CD4-positive, alpha-beta memory T cell (primary cell): Measurements from ENCODE around the gene SFN. TPM values are rescaled to one million over a fixed set of nuclear protein-coding genes. Genes with fewer than 3 reads are reported as not detected.
A peak's percentile ranks its signal among the peaks of the same experiment; 100 is the strongest.

Experiments used
- CTCF ChIA-PET: fragments of 350-600 bp; sonication (Branson Sonifier 250); formaldehyde crosslinking; loops from one replicate; lab custom pipeline; 2021; ENCODE audit warnings: inconsistent platforms; ENCODE audit not compliant: partially characterized antibody; lab: Charles Lee
- POLR2A ChIA-PET: fragments of 350-600 bp; sonication (Branson Sonifier 250); formaldehyde crosslinking; loops from one replicate; lab custom pipeline; 2021; ENCODE audit not compliant: partially characterized antibody; lab: Charles Lee
- DNase-seq, 5 donors: peaks; one replicate each; pipeline versions ENCODE4 v3.0.0 to v3.0.0-alpha.2; 2020 to 2022; ENCODE audit warnings: mixed read lengths in 1 of 5
- H3K27ac ChIP-seq: one replicate; pipeline ENCODE4 v1.7.0; 2013; ENCODE audit warnings: low read depth, low read length
- H3K27me3 ChIP-seq: 2 replicates; pipeline ENCODE4 v1.7.0; 2013; ENCODE audit warnings: mild to moderate bottlenecking, low read length, moderate library complexity; ENCODE audit not compliant: insufficient read depth
- H3K36me3 ChIP-seq: 2 replicates; pipeline ENCODE4 v1.7.0; 2013; ENCODE audit warnings: mild to moderate bottlenecking, low read length, moderate library complexity; ENCODE audit not compliant: insufficient read depth
- H3K4me1 ChIP-seq: 2 replicates; pipeline ENCODE4 v1.7.0; 2013; ENCODE audit warnings: mild to moderate bottlenecking, low read length, moderate library complexity; ENCODE audit not compliant: insufficient read depth
- H3K4me3 ChIP-seq, 2 donors: one replicate each; pipeline ENCODE4 v1.7.0; 2013; ENCODE audit warnings: low read length in 2 of 2, mild to moderate bottlenecking in 1 of 2
- H3K9me3 ChIP-seq, 2 donors: one replicate each; pipeline ENCODE4 v1.7.0; 2013; ENCODE audit warnings: low read length in 2 of 2, control low read depth in 1 of 2; ENCODE audit not compliant: control insufficient read depth in 1 of 2
- H3K27ac Mint-ChIP-seq, 7 donors: one replicate each; pipeline ENCODE4 v1.8.0; 2020 to 2021; ENCODE audit warnings: mixed read lengths in 7 of 7, mild to moderate bottlenecking in 6 of 7, inconsistent platforms in 3 of 7, moderate library complexity in 3 of 7
- H3K27me3 Mint-ChIP-seq, 2 donors: one replicate each; pipeline ENCODE4 v1.8.0; 2020 to 2021; ENCODE audit warnings: mixed read lengths in 2 of 2
- H3K36me3 Mint-ChIP-seq, 2 donors: one replicate each; pipeline ENCODE4 v1.8.0; 2020 to 2021; ENCODE audit warnings: mixed read lengths in 2 of 2, inconsistent platforms in 1 of 2, mild to moderate bottlenecking in 1 of 2
- H3K4me1 Mint-ChIP-seq, 4 donors: one replicate each; pipeline ENCODE4 v1.8.0; 2020 to 2021; ENCODE audit warnings: mixed read lengths in 4 of 4, mild to moderate bottlenecking in 1 of 4
- H3K4me3 Mint-ChIP-seq, 8 donors: one replicate each; pipeline ENCODE4 v1.8.0; 2020 to 2021; ENCODE audit warnings: mixed read lengths in 8 of 8, mild to moderate bottlenecking in 7 of 8, moderate library complexity in 6 of 8, inconsistent platforms in 3 of 8
- H3K9me3 Mint-ChIP-seq, 8 donors: one replicate each; pipeline ENCODE4 v1.8.0; 2020 to 2021; ENCODE audit warnings: mixed read lengths in 8 of 8, mild to moderate bottlenecking in 5 of 8, inconsistent platforms in 3 of 8, moderate library complexity in 1 of 8
- intact Hi-C: fragments of 100-400 bp; cut with micrococcal nuclease; formaldehyde crosslinking; loops from one replicate; pipeline ENCODE4 v1.15.1; 2023
- polyA plus RNA-seq, 2 donors: library from polyadenylated mRNA; unstranded; fragments of 300-500 nt; fragmentation: Illumina TruSeq; gene quantifications; one replicate each; pipeline ENCODE4 v1.2.3, GENCODE V29; 2021
- total RNA-seq, 2 experiments: library from RNA; stranded (reverse); gene quantifications; one replicate each; pipeline ENCODE4 v1.2.3, GENCODE V29; 2021

The SFN gene
- total RNA-seq, result under 1 TPM; 0.76 to 0.83 TPM
- not detected for polyA plus RNA-seq

DNA sequence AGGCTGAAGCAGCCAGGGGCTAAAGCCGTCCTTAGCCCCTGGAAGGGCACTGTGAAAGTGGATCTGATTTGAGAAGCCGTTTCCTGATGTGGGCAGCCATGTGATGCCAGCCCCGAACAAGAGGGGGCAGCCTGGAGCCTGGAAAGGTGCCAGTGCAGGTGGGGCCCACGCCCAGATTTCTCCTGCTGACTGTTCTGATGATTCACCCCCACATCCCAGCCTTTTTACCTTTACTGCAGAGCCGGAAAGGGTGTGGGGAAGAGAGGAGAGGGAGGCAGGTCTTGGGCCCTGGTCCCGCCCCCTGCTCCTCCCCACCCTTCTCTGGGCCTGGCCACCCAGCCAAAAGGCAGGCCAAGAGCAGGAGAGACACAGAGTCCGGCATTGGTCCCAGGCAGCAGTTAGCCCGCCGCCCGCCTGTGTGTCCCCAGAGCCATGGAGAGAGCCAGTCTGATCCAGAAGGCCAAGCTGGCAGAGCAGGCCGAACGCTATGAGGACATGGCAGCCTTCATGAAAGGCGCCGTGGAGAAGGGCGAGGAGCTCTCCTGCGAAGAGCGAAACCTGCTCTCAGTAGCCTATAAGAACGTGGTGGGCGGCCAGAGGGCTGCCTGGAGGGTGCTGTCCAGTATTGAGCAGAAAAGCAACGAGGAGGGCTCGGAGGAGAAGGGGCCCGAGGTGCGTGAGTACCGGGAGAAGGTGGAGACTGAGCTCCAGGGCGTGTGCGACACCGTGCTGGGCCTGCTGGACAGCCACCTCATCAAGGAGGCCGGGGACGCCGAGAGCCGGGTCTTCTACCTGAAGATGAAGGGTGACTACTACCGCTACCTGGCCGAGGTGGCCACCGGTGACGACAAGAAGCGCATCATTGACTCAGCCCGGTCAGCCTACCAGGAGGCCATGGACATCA lies at the start of gene SFN:
Gene SFN, plus strand, starts transcription at position 369 of the 904 bp plus-strand sequence. Its CDS starts 64 bp downstream, at position 433.
- H3K4me3 Mint-ChIP-seq, result peak within 1 kb of the TSS; percentile 93 to 99 (median 96)
- Histone ChIP-seq H3K4me1 (peaks cover 30% of the 10 kb centered on the region), H3K9me3 (no peaks in the 10 kb centered on the region), H3K36me3 (peaks cover 3% of the 10 kb centered on the region), H3K27me3 (no peaks in the 10 kb centered on the region), H3K4me3 (peak within 1 kb of the TSS; percentile 63 to 91), H3K27ac (peak within 1 kb of the TSS; percentile 75)
- POLR2A ChIA-PET, result interaction anchor here (0.8 to 4.0 kb wide), 2 partner anchors 27 to 75 kb away, joined by 3 to 31 read pairs; partner anchors contain the start of genes GPN2 and PIGV
- no peaks in the 10 kb centered on the region for H3K36me3 Mint-ChIP-seq
- no peaks in the 10 kb centered on the region for H3K9me3 Mint-ChIP-seq
- intact Hi-C loops, result no loop called here
- CTCF ChIA-PET, result interaction anchor here (0.6 to 1.9 kb wide), 2 partner anchors 42 to 146 kb away, joined by 4 to 5 read pairs; no protein-coding TSS in a partner anchor
- peak; percentile 34 to 67 (median 41) for DNase-seq
- peak within 1 kb of the TSS; percentile 77 to 97 (median 89) for H3K27ac Mint-ChIP-seq
- peaks cover 8 to 31% (median 23%) of the 10 kb centered on the region in 4 donors for H3K4me1 Mint-ChIP-seq
- no peaks in the 10 kb centered on the region for H3K27me3 Mint-ChIP-seq

DNA sequence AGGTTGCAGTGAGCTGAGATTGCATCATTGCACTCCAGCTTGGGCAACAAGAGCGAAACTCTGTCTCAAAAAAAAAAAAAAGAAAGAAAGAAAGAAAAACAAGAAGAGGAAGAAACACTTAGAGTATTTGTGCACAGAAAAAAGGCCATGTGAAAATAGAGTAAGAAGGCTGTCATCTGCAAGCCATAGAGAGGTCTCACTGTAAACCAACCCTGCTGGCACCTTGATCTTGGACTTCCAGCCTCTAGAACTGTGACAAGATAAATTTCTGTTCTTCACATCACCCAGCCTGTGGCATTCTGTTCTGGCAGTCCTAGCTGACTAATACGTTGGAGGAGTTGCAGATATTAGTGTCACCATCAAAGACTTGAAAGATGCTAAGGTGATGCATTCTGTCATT lies 48.6 kb upstream of the SFN start:
- no peaks in the 10 kb centered on the region for H3K36me3 ChIP-seq
- Mint-ChIP-seq H3K27me3 (no peaks in the 10 kb centered on the region), H3K9me3 (no peaks in the 10 kb centered on the region), H3K27ac (no peak overlapping the region), H3K4me3 (no peak overlapping the region), H3K4me1 (peaks cover 3 to 12% (median 8%) of the 10 kb centered on the region in 4 donors), H3K36me3 (no peaks in the 10 kb centered on the region)
- H3K27ac ChIP-seq, result no peak overlapping the region
- H3K9me3 ChIP-seq, result no peaks in the 10 kb centered on the region
- intact Hi-C loops, result no loop called here
- no peak for DNase-seq
- H3K4me1 ChIP-seq, result no peaks in the 10 kb centered on the region
- no peak overlapping the region for H3K4me3 ChIP-seq
- ChIA-PET POLR2A (no interaction called here), CTCF (no interaction called here)
- H3K27me3 ChIP-seq, result no peaks in the 10 kb centered on the region

DNA sequence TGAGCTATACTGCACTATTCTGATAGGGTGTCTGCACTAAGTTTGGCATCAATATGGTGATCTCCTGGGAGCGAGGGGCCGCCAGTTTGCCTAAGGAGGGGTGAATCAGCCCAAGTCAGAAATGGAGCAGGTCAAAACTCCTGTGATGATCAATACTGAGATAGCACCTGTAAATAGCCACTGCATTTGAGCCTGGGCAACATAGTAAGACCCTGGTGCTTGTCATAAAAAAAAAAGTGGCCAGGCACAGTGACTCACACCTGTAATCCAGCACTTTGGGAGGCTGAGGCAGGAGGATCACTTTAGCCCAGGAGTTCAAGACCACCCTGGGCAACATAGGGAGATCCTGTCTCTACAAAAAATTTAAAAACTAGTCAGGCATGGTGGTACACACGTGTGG lies 48.1 kb upstream of the SFN start:
- POLR2A ChIA-PET, result no interaction called here
- intact Hi-C loops, result no loop called here

DNA sequence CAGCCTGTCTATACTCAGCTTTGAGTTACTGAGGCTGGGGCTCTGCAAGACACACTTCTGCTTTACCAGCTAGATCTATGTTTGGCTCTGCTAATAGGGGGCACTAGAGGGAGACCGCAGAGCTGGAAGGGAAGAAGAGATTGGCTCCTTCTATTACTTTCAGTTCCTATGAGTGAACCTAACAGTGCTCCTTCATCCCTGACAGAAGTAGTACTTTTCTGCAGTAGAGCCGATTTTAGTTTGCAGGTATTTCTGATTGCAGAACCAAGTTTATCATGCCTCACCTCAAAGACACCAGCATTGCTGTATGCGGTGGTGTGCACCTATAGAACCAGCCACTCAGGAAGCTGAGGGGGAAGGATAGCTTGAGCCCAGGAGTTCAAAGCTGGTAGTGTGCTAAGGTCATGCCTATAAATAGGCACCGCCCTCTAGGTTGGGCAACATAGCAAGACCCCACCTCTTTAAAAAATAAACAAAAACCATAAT lies 42.1 kb upstream of the SFN start:
- Mint-ChIP-seq H3K4me3 (peak overlapping the region; percentile 79 to 87 (median 84)), H3K27me3 (no peaks in the 10 kb centered on the region), H3K27ac (peak overlapping the region; percentile 87 to 94 (median 92)), H3K9me3 (no peaks in the 10 kb centered on the region), H3K36me3 (no peaks in the 10 kb centered on the region), H3K4me1 (peaks cover 15 to 36% (median 27%) of the 10 kb centered on the region in 4 donors)
- Histone ChIP-seq H3K27me3 (no peaks in the 10 kb centered on the region), H3K36me3 (no peaks in the 10 kb centered on the region), H3K4me1 (peaks cover 25% of the 10 kb centered on the region), H3K9me3 (no peaks in the 10 kb centered on the region), H3K4me3 (peak overlapping the region in 1 of 2 donors; percentile 42), H3K27ac (peak overlapping the region; percentile 43)
- CTCF ChIA-PET, result interaction anchor here (0.6 to 8.3 kb wide), 32 partner anchors 10 to 368 kb away, joined by 3 to 184 read pairs (median 5); partner anchors contain the start of gene SFN
- intact Hi-C loops, result loop anchor here (1.0 kb wide), 1 partner anchor 12 kb away; no protein-coding TSS in a partner anchor
- POLR2A ChIA-PET, result interaction anchor here (0.6 to 2.4 kb wide), 14 partner anchors 11 to 319 kb away, joined by 3 to 55 read pairs (median 5); partner anchors contain the start of genes GPATCH3, GPN2 and PIGV
- DNase-seq, result peak; percentile 53 to 60 (median 57)

More for the DNA sequence above, 48.1 kb upstream of the SFN start:
- H3K4me3 Mint-ChIP-seq, result no peak overlapping the region
- Histone ChIP-seq H3K4me3 (no peak overlapping the region), H3K36me3 (no peaks in the 10 kb centered on the region), H3K27ac (no peak overlapping the region), H3K9me3 (no peaks in the 10 kb centered on the region), H3K4me1 (no peaks in the 10 kb centered on the region), H3K27me3 (no peaks in the 10 kb centered on the region)
- no peaks in the 10 kb centered on the region for H3K9me3 Mint-ChIP-seq
- CTCF ChIA-PET, result no interaction called here
- no peak overlapping the region for H3K27ac Mint-ChIP-seq
- no peak for DNase-seq
- H3K27me3 Mint-ChIP-seq, result no peaks in the 10 kb centered on the region
- no peaks in the 10 kb centered on the region for H3K36me3 Mint-ChIP-seq
- peaks cover 3 to 12% (median 8%) of the 10 kb centered on the region in 4 donors for H3K4me1 Mint-ChIP-seq

DNA sequence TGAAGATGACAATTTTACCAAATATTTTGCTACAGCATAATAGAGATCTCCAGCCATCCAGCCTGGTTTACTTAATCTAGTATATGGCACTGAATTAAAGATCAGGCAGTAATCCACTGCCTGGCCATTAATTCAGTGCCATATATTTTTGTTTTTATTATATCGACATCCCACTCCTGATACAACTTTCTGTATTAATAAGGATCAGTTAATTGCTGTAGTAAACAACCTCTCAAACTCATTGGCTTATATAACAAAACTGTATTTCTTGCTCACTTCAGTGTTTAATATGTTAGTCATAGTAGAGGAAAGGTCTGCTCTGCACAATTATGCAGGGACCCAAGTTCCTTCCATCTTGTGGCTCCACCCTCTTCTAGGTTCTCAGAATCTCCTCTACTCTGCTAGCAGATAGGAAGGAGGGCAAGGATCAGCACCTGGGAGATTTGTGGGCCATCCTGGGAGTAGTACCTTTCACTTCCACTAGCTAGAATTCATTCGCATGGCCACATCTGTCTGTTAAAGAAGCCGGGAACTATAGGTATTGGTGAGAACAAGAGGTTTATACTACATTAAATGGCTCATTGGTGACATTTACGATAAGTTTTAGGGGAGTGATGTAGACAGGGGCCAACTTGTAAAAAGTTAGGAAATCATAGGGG lies 40.1 kb upstream of the SFN start:
- H3K4me3 Mint-ChIP-seq, result no peak overlapping the region
- H3K4me1 Mint-ChIP-seq, result peaks cover 25 to 50% (median 36%) of the 10 kb centered on the region in 4 donors
- ChIA-PET POLR2A (interaction anchor here (1.4 to 3.2 kb wide), 2 partner anchors 10 to 13 kb away, joined by 6 to 20 read pairs; no protein-coding TSS in a partner anchor), CTCF (interaction anchor here (0.7 to 8.3 kb wide), 7 partner anchors 12 to 476 kb away, joined by 3 to 184 read pairs (median 6); no protein-coding TSS in a partner anchor)
- peaks cover 0 to 6% of the 10 kb centered on the region in 2 donors for H3K36me3 Mint-ChIP-seq
- no peaks in the 10 kb centered on the region for H3K36me3 ChIP-seq
- H3K27ac Mint-ChIP-seq, result peak overlapping the region in 5 of 7 donors; percentile 24 to 83 (median 68)
- intact Hi-C loops, result no loop called here
- no peaks in the 10 kb centered on the region for H3K27me3 Mint-ChIP-seq
- no peak overlapping the region for H3K4me3 ChIP-seq
- H3K9me3 ChIP-seq, result no peaks in the 10 kb centered on the region
- peaks cover 37% of the 10 kb centered on the region for H3K4me1 ChIP-seq
- H3K9me3 Mint-ChIP-seq, result peaks cover 0 to 2% (median 0%) of the 10 kb centered on the region in 8 donors
- no peaks in the 10 kb centered on the region for H3K27me3 ChIP-seq
- no peak for DNase-seq
- H3K27ac ChIP-seq, result no peak overlapping the region

DNA sequence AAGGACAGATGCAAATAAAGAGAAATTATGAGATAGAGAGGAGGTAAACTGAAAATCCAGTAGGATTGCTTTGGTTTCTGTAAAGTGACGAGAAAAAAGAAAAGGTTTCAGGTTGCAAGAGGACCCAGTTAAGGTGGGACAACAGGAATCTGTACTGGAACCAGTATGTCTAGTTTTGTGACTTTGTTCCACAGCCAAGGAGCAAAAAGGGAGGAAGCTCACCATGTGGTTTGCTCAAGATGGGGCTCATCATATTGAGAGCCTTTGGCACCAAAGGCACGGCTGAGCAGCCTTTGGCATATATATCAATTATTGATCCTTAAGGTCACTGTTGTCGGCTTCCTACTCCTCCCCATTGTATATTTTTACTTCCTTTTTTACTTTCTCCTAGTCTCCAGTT lies 38.2 kb upstream of the SFN start:
- POLR2A ChIA-PET, result interaction anchor here (2.0 to 3.2 kb wide), 2 partner anchors 8 to 37 kb away, joined by 5 to 20 read pairs; partner anchors contain the start of gene PIGV

More for the DNA sequence above, 38.2 kb upstream of the SFN start:
- Mint-ChIP-seq H3K36me3 (peaks cover 0 to 17% of the 10 kb centered on the region in 2 donors), H3K9me3 (peaks cover 0 to 2% (median 0%) of the 10 kb centered on the region in 8 donors), H3K4me3 (peak overlapping the region in 6 of 8 donors; percentile 17 to 97 (median 34)), H3K27me3 (no peaks in the 10 kb centered on the region), H3K27ac (peak overlapping the region; percentile 95 to 98 (median 96)), H3K4me1 (peaks cover 42 to 68% (median 54%) of the 10 kb centered on the region in 4 donors)
- no peak overlapping the region for H3K4me3 ChIP-seq
- intact Hi-C loops, result no loop called here
- CTCF ChIA-PET, result interaction anchor here (1.4 to 8.3 kb wide), 5 partner anchors 10 to 41 kb away, joined by 4 to 184 read pairs (median 16); no protein-coding TSS in a partner anchor
- peaks cover 54% of the 10 kb centered on the region for H3K4me1 ChIP-seq
- no peak for DNase-seq
- no peaks in the 10 kb centered on the region for H3K27me3 ChIP-seq
- H3K36me3 ChIP-seq, result no peaks in the 10 kb centered on the region
- no peaks in the 10 kb centered on the region for H3K9me3 ChIP-seq
- peak overlapping the region; percentile 94 for H3K27ac ChIP-seq
